HepG2 (cell line): Measurements from ENCODE around the gene SEMA4A. TPM values are rescaled to one million over a fixed set of nuclear protein-coding genes. Genes with fewer than 3 reads are reported as not detected.

Source experiments
- CHD4 ChIP-seq: fragments of 200-600 bp; sonication (generic); IDR thresholded peaks from 2 replicates; pipeline ENCODE4 v1.7.0; 2017; ENCODE audit warnings: mild to moderate bottlenecking, low read length, borderline replicate concordance
- GTF3A ChIP-seq: sonication (generic); formaldehyde crosslinking; conservative IDR thresholded peaks from 2 replicates; pipeline ENCODE4 v1.4.0; 2020; ENCODE audit warnings: mild to moderate bottlenecking, missing genetic modification reagents
- NAIF1 ChIP-seq: sonication (generic); formaldehyde crosslinking; IDR thresholded peaks from 2 replicates; pipeline ENCODE4 v1.5.0; 2020; ENCODE audit warnings: mild to moderate bottlenecking, missing genetic modification reagents, borderline replicate concordance
- POLR2A ChIP-seq, 2 experiments: IDR thresholded peaks; 2 replicates each; pipeline ENCODE4 v1.6.1; 2011; ENCODE audit warnings: low read depth in 2 of 2, low read length in 2 of 2, mild to moderate bottlenecking in 1 of 2, moderate library complexity in 1 of 2; ENCODE audit not compliant: insufficient read depth in 1 of 2
- RORA ChIP-seq: sonication (generic); formaldehyde crosslinking; IDR thresholded peaks from 2 replicates; pipeline ENCODE4 v1.5.0; 2020; ENCODE audit warnings: mild to moderate bottlenecking, missing genetic modification reagents, moderate library complexity
- SRSF4 ChIP-seq: fragments of 200-400 bp; formaldehyde crosslinking; IDR thresholded peaks from one replicate; pipeline ENCODE4 v1.6.1; 2018; ENCODE audit warnings: mild to moderate bottlenecking, low read depth, low read length, moderate library complexity; ENCODE audit not compliant: poor library complexity, severe bottlenecking
- TBX2 ChIP-seq: sonication (generic); formaldehyde crosslinking; IDR thresholded peaks from 2 replicates; pipeline ENCODE4 v1.5.0; 2020; ENCODE audit warnings: missing genetic modification reagents, mild to moderate bottlenecking, borderline replicate concordance
- ZBTB1 ChIP-seq: sonication (generic); formaldehyde crosslinking; IDR thresholded peaks from 2 replicates; pipeline ENCODE4 v1.4.0; 2020; ENCODE audit warnings: missing genetic modification reagents, borderline replicate concordance
- ZFY ChIP-seq: sonication (generic); formaldehyde crosslinking; IDR thresholded peaks from 2 replicates; pipeline ENCODE4 v1.4.0; 2020; ENCODE audit warnings: missing genetic modification reagents
- polyA plus RNA-seq, 8 experiments: library from polyadenylated mRNA; depleted of rRNA in 3 of 8; stranded (reverse) in 7 of 8; unstranded in 1 of 8; fragments of >200 nt; fragmentation: Illumina TruSeq in 4 of 8; extraction: Trizol in 4 of 8; gene quantifications; 2 replicates each; pipeline versions ENCODE4 v1.2.1 to v1.2.3, GENCODE V29; 2011 to 2016; ENCODE audit warnings: low read depth in 4 of 8, missing spikeins in 1 of 8, mixed read lengths in 1 of 8; ENCODE audit not compliant: insufficient read depth in 1 of 8
- total RNA-seq, 5 experiments: library from RNA; depleted of rRNA; stranded (reverse); fragments of >200 nt; fragmentation: Illumina TruSeq; extraction: Trizol; gene quantifications; 2 replicates each; pipeline ENCODE4 v1.2.3, GENCODE V29; 2016; ENCODE audit warnings: low read depth in 1 of 5
- TF ChIP-seq, protein P1 (sequence below): sonication (generic); formaldehyde crosslinking; conservative IDR thresholded peaks from 2 replicates; pipeline ENCODE4 v1.4.0; 2020; ENCODE audit warnings: missing genetic modification reagents
- TF ChIP-seq, protein P2 (sequence below): sonication (generic); formaldehyde crosslinking; IDR thresholded peaks from 2 replicates; pipeline ENCODE4 v1.4.0; 2020; ENCODE audit warnings: mild to moderate bottlenecking, missing genetic modification reagents
- TF ChIP-seq, protein P3 (sequence below): sonication (generic); formaldehyde crosslinking; IDR thresholded peaks from 2 replicates; pipeline ENCODE4 v1.5.0; 2020; ENCODE audit warnings: mild to moderate bottlenecking, missing genetic modification reagents
- TF ChIP-seq, protein P4 (sequence below): sonication (generic); formaldehyde crosslinking; IDR thresholded peaks from 2 replicates; pipeline ENCODE4 v1.5.0; 2020; ENCODE audit warnings: mild to moderate bottlenecking, missing genetic modification reagents, borderline replicate concordance

SEMA4A gene
- total and polyA plus RNA-seq, 2 of the 13 experiments (the other 11 are each of a cell fraction or from before 2014, with no cell fraction given) = 0.09 to 0.20 TPM

DNA sequence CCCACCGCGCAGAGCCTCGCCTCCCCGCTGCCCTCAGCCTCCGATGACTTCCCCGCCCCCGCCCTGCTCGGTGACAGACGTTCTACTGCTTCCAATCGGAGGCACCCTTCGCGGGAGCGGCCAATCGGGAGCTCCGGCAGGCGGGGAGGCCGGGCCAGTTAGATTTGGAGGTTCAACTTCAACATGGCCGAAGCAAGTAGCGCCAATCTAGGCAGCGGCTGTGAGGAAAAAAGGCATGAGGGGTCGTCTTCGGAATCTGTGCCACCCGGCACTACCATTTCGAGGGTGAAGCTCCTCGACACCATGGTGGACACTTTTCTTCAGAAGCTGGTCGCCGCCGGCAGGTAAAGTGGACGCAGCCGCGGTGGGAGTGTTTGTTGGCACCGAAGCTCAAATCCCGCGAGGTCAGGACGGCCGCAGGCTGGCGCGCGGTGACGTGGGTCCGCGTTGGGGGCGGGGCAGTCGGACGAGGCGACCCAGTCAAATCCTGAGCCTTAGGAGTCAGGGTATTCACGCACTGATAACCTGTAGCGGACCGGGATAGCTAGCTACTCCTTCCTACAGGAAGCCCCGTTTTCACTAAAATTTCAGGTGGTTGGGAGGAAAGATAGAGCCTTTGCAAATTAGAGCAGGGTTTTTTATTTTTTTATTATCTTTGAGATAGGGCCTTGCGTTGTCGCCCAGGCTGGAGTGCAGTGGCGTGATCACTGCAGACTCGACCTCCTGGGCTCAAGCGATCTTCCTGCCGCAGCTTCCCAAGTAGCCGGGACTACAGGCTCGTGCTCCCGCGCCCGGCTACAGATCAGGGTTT lies 59.7 kb downstream of the SEMA4A start, which contains the start of gene PMF1 (continued):
- TF ChIP-seq, protein P1, sequence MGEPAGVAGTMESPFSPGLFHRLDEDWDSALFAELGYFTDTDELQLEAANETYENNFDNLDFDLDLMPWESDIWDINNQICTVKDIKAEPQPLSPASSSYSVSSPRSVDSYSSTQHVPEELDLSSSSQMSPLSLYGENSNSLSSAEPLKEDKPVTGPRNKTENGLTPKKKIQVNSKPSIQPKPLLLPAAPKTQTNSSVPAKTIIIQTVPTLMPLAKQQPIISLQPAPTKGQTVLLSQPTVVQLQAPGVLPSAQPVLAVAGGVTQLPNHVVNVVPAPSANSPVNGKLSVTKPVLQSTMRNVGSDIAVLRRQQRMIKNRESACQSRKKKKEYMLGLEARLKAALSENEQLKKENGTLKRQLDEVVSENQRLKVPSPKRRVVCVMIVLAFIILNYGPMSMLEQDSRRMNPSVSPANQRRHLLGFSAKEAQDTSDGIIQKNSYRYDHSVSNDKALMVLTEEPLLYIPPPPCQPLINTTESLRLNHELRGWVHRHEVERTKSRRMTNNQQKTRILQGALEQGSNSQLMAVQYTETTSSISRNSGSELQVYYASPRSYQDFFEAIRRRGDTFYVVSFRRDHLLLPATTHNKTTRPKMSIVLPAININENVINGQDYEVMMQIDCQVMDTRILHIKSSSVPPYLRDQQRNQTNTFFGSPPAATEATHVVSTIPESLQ (CRISPR knock-in tag) = 0 out of 2 replicates have a peak, but pooled peaks have one; percentile 23
- TF ChIP-seq, protein P2, sequence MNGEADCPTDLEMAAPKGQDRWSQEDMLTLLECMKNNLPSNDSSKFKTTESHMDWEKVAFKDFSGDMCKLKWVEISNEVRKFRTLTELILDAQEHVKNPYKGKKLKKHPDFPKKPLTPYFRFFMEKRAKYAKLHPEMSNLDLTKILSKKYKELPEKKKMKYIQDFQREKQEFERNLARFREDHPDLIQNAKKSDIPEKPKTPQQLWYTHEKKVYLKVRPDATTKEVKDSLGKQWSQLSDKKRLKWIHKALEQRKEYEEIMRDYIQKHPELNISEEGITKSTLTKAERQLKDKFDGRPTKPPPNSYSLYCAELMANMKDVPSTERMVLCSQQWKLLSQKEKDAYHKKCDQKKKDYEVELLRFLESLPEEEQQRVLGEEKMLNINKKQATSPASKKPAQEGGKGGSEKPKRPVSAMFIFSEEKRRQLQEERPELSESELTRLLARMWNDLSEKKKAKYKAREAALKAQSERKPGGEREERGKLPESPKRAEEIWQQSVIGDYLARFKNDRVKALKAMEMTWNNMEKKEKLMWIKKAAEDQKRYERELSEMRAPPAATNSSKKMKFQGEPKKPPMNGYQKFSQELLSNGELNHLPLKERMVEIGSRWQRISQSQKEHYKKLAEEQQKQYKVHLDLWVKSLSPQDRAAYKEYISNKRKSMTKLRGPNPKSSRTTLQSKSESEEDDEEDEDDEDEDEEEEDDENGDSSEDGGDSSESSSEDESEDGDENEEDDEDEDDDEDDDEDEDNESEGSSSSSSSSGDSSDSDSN (CRISPR knock-in tag) = 0 out of 2 replicates have a peak, but pooled peaks have one; percentile 49
- peak; percentile 65; the same call in 1 of the 2 replicates for TF ChIP-seq TBX2 (CRISPR knock-in tag)
- TF ChIP-seq, protein P3, sequence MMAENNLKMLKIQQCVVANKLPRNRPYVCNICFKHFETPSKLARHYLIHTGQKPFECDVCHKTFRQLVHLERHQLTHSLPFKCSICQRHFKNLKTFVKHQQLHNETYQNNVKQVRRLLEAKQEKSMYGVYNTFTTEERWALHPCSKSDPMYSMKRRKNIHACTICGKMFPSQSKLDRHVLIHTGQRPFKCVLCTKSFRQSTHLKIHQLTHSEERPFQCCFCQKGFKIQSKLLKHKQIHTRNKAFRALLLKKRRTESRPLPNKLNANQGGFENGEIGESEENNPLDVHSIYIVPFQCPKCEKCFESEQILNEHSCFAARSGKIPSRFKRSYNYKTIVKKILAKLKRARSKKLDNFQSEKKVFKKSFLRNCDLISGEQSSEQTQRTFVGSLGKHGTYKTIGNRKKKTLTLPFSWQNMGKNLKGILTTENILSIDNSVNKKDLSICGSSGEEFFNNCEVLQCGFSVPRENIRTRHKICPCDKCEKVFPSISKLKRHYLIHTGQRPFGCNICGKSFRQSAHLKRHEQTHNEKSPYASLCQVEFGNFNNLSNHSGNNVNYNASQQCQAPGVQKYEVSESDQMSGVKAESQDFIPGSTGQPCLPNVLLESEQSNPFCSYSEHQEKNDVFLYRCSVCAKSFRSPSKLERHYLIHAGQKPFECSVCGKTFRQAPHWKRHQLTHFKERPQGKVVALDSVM (CRISPR knock-in tag) = peak; percentile 79
- 0 out of 2 replicates have a peak, but pooled peaks have one; percentile 56 for TF ChIP-seq GTF3A (CRISPR knock-in tag)
- peak; percentile 63 for TF ChIP-seq ZFY (CRISPR knock-in tag)
- no peak for TF ChIP-seq ZBTB1 (CRISPR knock-in tag)
- TF ChIP-seq POLR2A (IDR thresholded peaks at IDR 0.05; ENCODE audit: insufficient read depth in 1 of 2, low read depth in 2 of 2, low read length in 2 of 2) = peak; percentile 82 to 92
- TF ChIP-seq SRSF4 = no peak
- no peak for TF ChIP-seq CHD4
- TF ChIP-seq, protein P4, sequence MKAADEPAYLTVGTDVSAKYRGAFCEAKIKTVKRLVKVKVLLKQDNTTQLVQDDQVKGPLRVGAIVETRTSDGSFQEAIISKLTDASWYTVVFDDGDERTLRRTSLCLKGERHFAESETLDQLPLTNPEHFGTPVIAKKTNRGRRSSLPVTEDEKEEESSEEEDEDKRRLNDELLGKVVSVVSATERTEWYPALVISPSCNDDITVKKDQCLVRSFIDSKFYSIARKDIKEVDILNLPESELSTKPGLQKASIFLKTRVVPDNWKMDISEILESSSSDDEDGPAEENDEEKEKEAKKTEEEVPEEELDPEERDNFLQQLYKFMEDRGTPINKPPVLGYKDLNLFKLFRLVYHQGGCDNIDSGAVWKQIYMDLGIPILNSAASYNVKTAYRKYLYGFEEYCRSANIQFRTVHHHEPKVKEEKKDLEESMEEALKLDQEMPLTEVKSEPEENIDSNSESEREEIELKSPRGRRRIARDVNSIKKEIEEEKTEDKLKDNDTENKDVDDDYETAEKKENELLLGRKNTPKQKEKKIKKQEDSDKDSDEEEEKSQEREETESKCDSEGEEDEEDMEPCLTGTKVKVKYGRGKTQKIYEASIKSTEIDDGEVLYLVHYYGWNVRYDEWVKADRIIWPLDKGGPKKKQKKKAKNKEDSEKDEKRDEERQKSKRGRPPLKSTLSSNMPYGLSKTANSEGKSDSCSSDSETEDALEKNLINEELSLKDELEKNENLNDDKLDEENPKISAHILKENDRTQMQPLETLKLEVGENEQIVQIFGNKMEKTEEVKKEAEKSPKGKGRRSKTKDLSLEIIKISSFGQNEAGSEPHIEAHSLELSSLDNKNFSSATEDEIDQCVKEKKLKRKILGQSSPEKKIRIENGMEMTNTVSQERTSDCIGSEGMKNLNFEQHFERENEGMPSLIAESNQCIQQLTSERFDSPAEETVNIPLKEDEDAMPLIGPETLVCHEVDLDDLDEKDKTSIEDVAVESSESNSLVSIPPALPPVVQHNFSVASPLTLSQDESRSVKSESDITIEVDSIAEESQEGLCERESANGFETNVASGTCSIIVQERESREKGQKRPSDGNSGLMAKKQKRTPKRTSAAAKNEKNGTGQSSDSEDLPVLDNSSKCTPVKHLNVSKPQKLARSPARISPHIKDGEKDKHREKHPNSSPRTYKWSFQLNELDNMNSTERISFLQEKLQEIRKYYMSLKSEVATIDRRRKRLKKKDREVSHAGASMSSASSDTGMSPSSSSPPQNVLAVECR (CRISPR knock-in tag) = peak; percentile 81
- TF ChIP-seq RORA (CRISPR knock-in tag) = no peak
- TF ChIP-seq NAIF1 = 0 out of 2 replicates have a peak, but pooled peaks have one; percentile 40
